A673 (cell line): ENCODE measurements around the gene FDXR.

Experiments
- CTCF ChIP-seq: fragments of 300-800, 200-600 bp; sonication (generic); conservative IDR thresholded peaks from 2 replicates; pipeline ENCODE4 v1.5.1; 2017; ENCODE audit warnings: low read depth, mild to moderate bottlenecking, antibody characterized with exemption, low read length, moderate library complexity, mixed read lengths
- EZH2 ChIP-seq: fragments of 200-600 bp; sonication (generic); IDR thresholded peaks from 2 replicates; pipeline ENCODE4 v1.6.1; 2017; ENCODE audit warnings: borderline replicate concordance, low read depth, mild to moderate bottlenecking, mixed read lengths, antibody characterized with exemption, low read length; ENCODE audit not compliant: poor library complexity, severe bottlenecking

GRCh38 chr17:74824961-74825627 is 47.7 kb downstream of the FDXR start:
- TF ChIP-seq CTCF (no peak), EZH2 (no peak)
